Esophagus (tissue), 2 donors: ENCODE results near the gene AURKB. TPM values are rescaled to one million over a fixed set of nuclear protein-coding genes. Genes with fewer than 3 reads are reported as not detected.
"Not testable (repeated sequence)": the region's sequence is repeated elsewhere in the genome, so short reads cannot be mapped to it uniquely, and the experiment has no call there.

Experiments used
- H3K27ac ChIP-seq, 2 donors: one replicate each; pipeline ENCODE4 v1.5.1; 2013; ENCODE audit warnings: low read depth in 2 of 2, mild to moderate bottlenecking in 2 of 2, inconsistent platforms in 1 of 2, low read length in 1 of 2, moderate library complexity in 1 of 2
- H3K27me3 ChIP-seq, 2 donors: one replicate each; pipeline ENCODE4 v1.6.1; 2013; ENCODE audit warnings: low read length in 2 of 2, control low read depth in 1 of 2, mild to moderate bottlenecking in 1 of 2; ENCODE audit not compliant: insufficient read depth in 2 of 2, control insufficient read depth in 1 of 2
- H3K36me3 ChIP-seq, 2 donors: one replicate each; pipeline ENCODE4 v1.6.1; 2013; ENCODE audit warnings: low read length in 1 of 2; ENCODE audit not compliant: control insufficient read depth in 2 of 2, insufficient read depth in 2 of 2
- H3K4me1 ChIP-seq, 2 donors: one replicate each; pipeline ENCODE4 v1.6.1; 2013; ENCODE audit warnings: low read length in 1 of 2; ENCODE audit not compliant: control insufficient read depth in 2 of 2, insufficient read depth in 2 of 2
- H3K4me3 ChIP-seq, 2 donors: one replicate each; pipeline ENCODE4 v1.5.1; 2013; ENCODE audit warnings: low read length in 2 of 2, mild to moderate bottlenecking in 2 of 2, low read depth in 1 of 2, moderate library complexity in 1 of 2
- H3K9me3 ChIP-seq, 2 donors: one replicate each; pipeline ENCODE4 v1.6.1; 2013; ENCODE audit warnings: mild to moderate bottlenecking in 2 of 2, low read depth in 1 of 2, low read length in 1 of 2, moderate library complexity in 1 of 2; ENCODE audit not compliant: control insufficient read depth in 2 of 2, insufficient read depth in 1 of 2
- WGBS, 2 donors: extraction: QIAGEN DNeasy Blood & Tissue Kit; methylation state at CpG; one replicate each; pipeline ENCODE4 v1.1.7; 2013; 5-methylcytosine and 5-hydroxymethylcytosine counted together
- polyA plus RNA-seq, 2 donors: library from polyadenylated mRNA; stranded (reverse); fragments of 200-250 nt; gene quantifications; one replicate each; pipeline ENCODE4 v1.2.3, GENCODE V29; 2013
- donor health status: healthy with polysubstance abuse.
- donor health status: Bipolar disorder and iron deficiency.

Gene AURKB
- polyA plus RNA-seq, 2 donors: 25.3 to 28.3 TPM

- Histone ChIP-seq H3K36me3 (no peaks in the 10 kb centered on the region), H3K27me3 (no peaks in the 10 kb centered on the region), H3K27ac (peak within 1 kb of the TSS; percentile 39 to 77), H3K9me3 (no peaks in the 10 kb centered on the region), H3K4me3 (peak within 1 kb of the TSS; percentile 75 to 76), H3K4me1 (peaks cover 4 to 17% of the 10 kb centered on the region in 2 donors)
- 1% methylated on average over 53 to 56 of the region's 56 CpGs for WGBS, 2 donors
These were observed 34.0 kb downstream of the AURKB start, which contains the start of gene TMEM107 for GRCh38 chr17:8176197-8176940. TMEM107 (minus strand) TSS chr17:8176380; CDS start chr17:8176286, 94 bp downstream.

GRCh38 chr17:8175795-8176196, 34.6 kb downstream of the AURKB start:
- WGBS, 2 donors: 7 to 11% methylated on average over 11 of the region's 11 CpGs

GRCh38 chr17:8173871-8174322, 36.5 kb downstream of the AURKB start:
- Histone ChIP-seq H3K27me3 (no peaks in the 10 kb centered on the region), H3K4me3 (peak overlapping the region in 1 of 2 donors; percentile 49), H3K27ac (peak overlapping the region; percentile 81), H3K9me3 (no peaks in the 10 kb centered on the region), H3K4me1 (peaks cover 4 to 17% of the 10 kb centered on the region in 2 donors), H3K36me3 (no peaks in the 10 kb centered on the region)
- 7% methylated on average over 14 of the region's 14 CpGs for WGBS, 2 donors

More at GRCh38 chr17:8175795-8176196, 34.6 kb downstream of the AURKB start:
- Histone ChIP-seq H3K4me1 (peaks cover 4 to 17% of the 10 kb centered on the region in 2 donors), H3K27ac (peak overlapping the region; percentile 39 to 77), H3K4me3 (peak overlapping the region; percentile 75 to 76), H3K36me3 (no peaks in the 10 kb centered on the region), H3K9me3 (no peaks in the 10 kb centered on the region), H3K27me3 (no peaks in the 10 kb centered on the region)

GRCh38 chr17:8173056-8173870, 37.1 kb downstream of the AURKB start:
- no peaks in the 10 kb centered on the region for H3K9me3 ChIP-seq
- no peaks in the 10 kb centered on the region for H3K36me3 ChIP-seq
- peaks cover 4 to 17% of the 10 kb centered on the region in 2 donors for H3K4me1 ChIP-seq
- peak overlapping the region; percentile 72 to 81 for H3K27ac ChIP-seq
- no peaks in the 10 kb centered on the region for H3K27me3 ChIP-seq
- 0 to 1% methylated on average over 23 of the region's 23 CpGs for WGBS, 2 donors
- H3K4me3 ChIP-seq: peak overlapping the region; percentile 7 to 49

- not testable (repeated sequence) for H3K4me1 ChIP-seq, H3K27ac ChIP-seq, H3K27me3 ChIP-seq, H3K4me3 ChIP-seq, H3K36me3 ChIP-seq, H3K9me3 ChIP-seq
- 90 to 91% methylated on average over 19 of the region's 19 CpGs for WGBS, 2 donors
These were observed 40.2 kb downstream of the AURKB start for GRCh38 chr17:8170186-8170585.

GRCh38 chr17:8167526-8167925, 42.8 kb downstream of the AURKB start:
- Histone ChIP-seq H3K4me1 (peaks cover 0 to 9% of the 10 kb centered on the region in 2 donors), H3K27ac (no peak overlapping the region), H3K27me3 (no peaks in the 10 kb centered on the region), H3K4me3 (no peak overlapping the region), H3K36me3 (no peaks in the 10 kb centered on the region), H3K9me3 (no peaks in the 10 kb centered on the region)
- WGBS, 2 donors: 83 to 84% methylated on average over 3 of the region's 3 CpGs

GRCh38 chr17:8166731-8167130, 43.6 kb downstream of the AURKB start:
- Histone ChIP-seq H3K9me3 (no peaks in the 10 kb centered on the region), H3K36me3 (peaks cover 0 to 2% of the 10 kb centered on the region in 2 donors), H3K4me3 (no peak overlapping the region), H3K27ac (no peak overlapping the region), H3K27me3 (no peaks in the 10 kb centered on the region), H3K4me1 (peaks cover under 1 to 13% of the 10 kb centered on the region in 2 donors)
- WGBS, 2 donors: 66 to 75% methylated on average over 6 of the region's 6 CpGs

GRCh38 chr17:8164815-8165131, 45.6 kb downstream of the AURKB start:
- peak overlapping the region; percentile 92 to 98 for H3K27ac ChIP-seq
- no peaks in the 10 kb centered on the region for H3K9me3 ChIP-seq
- H3K27me3 ChIP-seq: no peaks in the 10 kb centered on the region
- 78 to 79% methylated on average over 6 of the region's 6 CpGs for WGBS, 2 donors
- H3K4me1 ChIP-seq: peaks cover 3 to 20% of the 10 kb centered on the region in 2 donors
- no peak overlapping the region for H3K4me3 ChIP-seq
- H3K36me3 ChIP-seq: peaks cover 0 to 12% of the 10 kb centered on the region in 2 donors

GRCh38 chr17:8163978-8164814, 46.2 kb downstream of the AURKB start:
- peaks cover 3 to 20% of the 10 kb centered on the region in 2 donors for H3K4me1 ChIP-seq
- H3K9me3 ChIP-seq: no peaks in the 10 kb centered on the region
- no peak overlapping the region for H3K4me3 ChIP-seq
- WGBS, 2 donors: 17 to 18% methylated on average over 13 of the region's 13 CpGs
- peak overlapping the region; percentile 92 to 98 for H3K27ac ChIP-seq
- no peaks in the 10 kb centered on the region for H3K27me3 ChIP-seq
- peaks cover 0 to 15% of the 10 kb centered on the region in 2 donors for H3K36me3 ChIP-seq
